IPS DF 19.7 (cell line): ENCODE results near the gene MOV10L1.

Experiments
- DNase-seq: peaks from one replicate; pipeline ENCODE4 v3.0.0-alpha.2; 2013; ENCODE audit warnings: low read depth, low spot score

Gene MOV10L1

DNA sequence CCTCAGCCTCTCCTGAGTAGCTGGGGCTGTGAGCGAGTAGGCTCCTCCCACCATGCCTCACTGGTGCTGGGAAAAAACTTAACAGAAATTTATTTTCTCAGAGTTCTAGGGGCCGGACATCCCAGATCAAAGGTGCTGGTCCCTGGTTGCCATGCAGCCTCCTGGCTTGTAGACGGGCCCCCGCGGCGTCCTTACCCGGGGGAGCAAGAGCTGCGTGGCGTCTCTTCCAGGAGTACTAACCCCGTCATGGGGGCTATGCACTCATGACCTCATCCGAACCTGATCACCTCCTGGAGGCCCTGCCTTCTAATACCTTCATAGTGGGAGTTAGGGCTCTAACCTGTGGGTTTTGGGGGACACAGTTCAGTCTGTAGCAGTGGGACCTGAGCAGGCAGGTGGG, 98.5 kb downstream of the MOV10L1 start:
- no peak for DNase-seq

GRCh38 chr22:50189184-50189848, 99.5 kb downstream of the MOV10L1 start:
- DNase-seq: no peak

DNA sequence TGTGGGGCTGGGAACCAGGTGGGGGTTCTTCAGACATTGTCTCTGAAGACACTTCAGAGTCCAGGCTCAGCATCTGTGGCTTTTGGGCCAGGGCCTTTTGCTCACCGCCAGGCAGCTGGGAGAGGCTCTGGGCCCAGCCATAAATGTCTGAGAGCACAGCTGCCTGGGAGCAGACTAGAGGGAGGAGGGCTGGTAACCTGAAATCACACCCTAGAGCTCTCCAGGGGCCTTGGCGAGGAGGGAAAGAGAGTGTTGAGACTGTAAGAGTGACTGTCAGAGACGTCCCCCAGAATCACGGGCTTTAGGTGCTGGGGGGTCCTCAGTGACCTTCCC, 100.0 kb downstream of the MOV10L1 start:
- DNase-seq: no peak

GRCh38 chr22:50190182-50190940, 100.6 kb downstream of the MOV10L1 start:
- no peak for DNase-seq

- DNase-seq: no peak
Observed at GRCh38 chr22:50190941-50191741, 101.3 kb downstream of the MOV10L1 start.

DNA sequence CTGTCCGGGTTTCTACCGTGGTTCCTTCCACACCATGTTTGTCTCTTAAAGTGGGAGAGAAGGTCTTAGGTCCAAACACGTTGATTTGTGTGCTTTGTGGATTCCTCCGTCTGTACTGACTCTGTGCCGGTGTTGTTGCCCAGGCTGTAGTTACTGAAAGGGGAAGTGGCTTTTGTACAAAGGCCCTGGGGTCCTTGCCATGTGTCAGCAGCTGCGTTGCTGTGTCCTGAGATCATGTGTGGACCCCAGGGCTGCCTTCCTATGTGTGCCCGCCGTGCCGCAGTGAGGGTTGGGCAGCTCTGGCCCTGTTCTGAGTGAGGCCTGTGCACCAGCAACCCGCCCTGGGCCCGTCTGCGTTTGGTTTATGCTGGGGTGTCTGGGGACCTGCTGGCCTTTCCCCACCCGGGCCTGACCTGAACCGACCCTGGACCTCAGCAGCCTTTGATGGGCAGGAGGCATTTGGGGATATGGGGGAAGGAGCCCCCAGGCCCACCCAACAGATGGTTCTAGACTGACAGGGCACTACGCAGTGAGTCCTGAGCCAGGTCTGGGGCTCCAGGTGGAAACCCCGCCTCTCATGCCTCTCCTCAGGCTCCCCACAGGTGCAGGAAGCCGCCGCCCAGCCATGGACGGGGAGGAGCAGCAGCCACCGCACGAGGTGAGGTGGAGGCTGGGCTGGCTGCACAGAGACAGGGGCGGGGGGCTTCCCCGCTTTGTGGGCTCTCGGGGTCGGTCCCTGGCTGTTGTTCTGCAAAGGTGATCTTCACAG, 102.8 kb downstream of the MOV10L1 start:
- DNase-seq: no peak

DNA sequence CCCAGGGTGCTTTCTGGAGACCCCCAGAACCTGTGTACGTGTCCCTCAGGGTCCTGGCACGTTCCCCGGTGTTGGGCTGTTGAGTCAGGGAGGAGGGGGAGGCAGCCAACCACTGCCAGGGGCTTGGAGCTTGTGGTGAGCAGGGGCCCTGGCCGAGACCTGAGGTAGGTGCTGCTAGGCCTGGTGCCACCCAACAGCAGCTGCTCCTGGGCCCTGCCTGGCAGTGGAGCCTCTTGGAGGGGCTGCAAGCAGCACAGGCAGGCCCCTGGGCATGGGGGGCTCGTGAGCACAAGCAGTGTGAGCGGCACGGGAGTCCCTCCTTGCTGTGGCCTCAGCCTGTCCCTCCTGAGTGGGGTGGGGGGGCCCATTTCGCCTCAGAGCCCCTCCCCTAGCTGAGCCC, 103.8 kb downstream of the MOV10L1 start:
- no peak for DNase-seq

DNA sequence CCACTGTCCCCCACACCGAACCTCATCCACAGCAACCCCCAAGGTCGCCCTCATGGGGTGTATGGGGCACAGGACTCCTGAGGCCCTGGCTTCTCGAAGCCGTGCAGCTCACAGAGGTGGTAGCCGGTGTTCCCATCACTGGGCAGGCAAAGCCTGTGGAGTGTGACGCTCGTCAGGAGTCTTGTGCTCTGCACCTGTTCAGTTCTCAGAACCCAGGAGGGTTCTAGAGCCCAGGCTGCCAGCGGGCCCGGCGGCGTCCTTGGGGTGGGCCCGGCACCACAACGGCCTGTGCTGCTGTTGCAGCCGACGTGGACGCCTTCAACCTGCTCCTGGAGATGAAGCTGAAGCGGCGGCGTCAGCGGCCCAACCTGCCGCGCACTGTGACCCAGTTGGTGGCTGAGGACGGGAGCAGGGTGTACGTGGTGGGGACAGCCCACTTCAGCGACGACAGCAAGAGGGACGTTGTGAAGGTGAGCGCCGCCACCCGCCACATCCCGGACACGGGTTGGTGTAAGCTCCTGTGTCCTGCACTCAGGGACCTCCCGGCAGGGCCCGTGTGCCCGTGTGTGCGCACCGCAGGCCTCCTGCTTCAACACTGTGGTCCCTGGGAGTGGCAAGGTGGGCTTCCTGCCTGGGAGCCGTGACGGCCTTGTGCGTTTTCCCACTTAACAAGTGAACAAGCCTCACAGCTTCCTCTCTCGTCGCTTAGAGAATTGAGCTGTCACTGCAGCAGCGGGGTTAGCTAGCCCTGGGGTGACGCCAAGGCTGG, 104.4 kb downstream of the MOV10L1 start:
- DNase-seq: no peak

DNA sequence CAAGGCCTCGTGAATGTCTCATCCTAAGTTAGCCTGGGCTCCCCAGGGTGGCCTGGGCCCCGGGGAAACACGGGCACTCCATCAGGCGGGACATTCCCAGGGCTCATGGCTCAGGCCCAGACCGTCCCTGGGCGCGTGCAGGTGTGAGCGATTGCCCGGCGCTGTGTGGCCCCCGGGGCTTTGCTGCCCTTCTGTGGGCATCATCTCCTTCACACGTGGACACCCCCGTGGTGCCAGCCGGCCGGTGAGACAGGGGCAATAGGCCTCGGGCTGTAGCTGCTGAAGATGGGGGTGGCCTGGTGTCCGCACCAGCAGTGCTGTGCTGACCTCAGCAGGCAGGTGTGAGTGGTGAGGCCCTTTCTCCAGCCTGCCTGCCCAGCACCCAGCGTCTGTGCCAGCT, 106.5 kb downstream of the MOV10L1 start:
- DNase-seq: no peak

DNA sequence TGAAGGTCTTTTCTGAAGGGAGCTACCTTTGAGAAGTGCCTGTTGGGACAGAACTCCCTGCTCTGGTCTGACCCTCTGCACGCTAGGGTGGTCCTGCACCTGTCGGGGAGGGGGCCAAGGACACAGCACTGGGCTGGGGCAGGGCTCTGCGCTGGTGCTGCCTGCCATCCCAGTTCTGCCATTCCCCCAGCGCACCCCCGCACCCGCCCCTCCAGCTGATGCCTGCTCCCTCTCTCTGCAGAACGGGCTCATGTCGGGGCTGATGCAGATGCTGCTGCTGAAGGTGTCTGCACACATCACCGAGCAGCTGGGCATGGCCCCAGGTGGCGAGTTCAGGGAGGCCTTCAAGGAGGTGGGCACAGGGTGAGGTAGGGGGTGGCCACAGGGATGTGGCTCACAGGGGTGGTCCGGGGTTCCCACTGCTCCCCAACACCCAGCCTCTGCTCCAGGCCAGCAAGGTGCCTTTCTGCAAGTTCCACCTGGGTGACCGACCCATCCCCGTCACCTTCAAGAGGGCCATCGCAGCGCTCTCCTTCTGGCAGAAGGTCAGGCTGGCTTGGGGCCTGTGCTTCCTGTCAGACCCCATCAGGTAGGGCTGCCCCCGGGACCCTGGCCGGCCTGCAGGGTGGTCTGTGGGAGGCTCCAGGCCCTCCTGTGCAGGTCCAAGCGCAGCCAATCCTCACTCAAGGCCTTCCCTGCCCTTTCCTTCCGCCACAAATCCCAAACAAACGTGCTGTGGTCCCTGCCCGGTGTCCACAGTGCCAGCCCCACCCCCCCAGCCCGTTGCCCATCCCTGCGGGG, 107.4 kb downstream of the MOV10L1 start:
- DNase-seq: no peak

DNA sequence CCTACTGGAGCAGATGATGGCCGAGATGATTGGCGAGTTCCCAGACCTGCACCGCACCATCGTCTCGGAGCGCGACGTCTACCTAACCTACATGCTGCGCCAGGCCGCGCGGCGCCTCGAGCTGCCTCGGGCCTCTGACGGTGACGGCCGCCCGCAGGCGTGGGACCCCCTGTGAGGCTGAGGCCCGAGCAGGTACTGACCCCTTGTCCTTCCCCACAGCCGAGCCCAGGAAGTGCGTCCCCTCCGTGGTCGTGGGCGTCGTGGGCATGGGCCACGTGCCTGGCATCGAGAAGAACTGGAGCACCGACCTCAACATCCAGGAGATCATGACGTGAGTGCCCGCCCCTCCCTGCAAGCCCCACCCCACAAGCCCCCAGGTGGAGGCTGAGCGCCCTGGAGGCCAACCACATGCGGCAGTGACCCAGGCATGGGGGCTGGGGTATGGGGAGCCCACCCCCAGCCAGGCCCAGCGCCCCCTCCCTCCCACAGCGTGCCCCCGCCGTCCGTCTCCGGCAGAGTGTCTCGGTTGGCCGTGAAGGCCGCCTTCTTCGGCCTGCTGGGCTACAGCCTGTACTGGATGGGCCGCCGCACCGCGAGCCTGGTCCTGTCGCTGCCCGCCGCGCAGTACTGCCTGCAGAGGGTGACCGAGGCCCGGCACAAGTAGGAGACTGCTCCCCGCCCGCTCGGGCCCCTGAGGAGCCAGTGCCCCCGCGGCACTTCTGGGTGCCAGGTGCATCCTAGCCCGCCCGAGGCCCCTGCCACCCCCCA, 108.2 kb downstream of the MOV10L1 start:
- DNase-seq: no peak

DNA sequence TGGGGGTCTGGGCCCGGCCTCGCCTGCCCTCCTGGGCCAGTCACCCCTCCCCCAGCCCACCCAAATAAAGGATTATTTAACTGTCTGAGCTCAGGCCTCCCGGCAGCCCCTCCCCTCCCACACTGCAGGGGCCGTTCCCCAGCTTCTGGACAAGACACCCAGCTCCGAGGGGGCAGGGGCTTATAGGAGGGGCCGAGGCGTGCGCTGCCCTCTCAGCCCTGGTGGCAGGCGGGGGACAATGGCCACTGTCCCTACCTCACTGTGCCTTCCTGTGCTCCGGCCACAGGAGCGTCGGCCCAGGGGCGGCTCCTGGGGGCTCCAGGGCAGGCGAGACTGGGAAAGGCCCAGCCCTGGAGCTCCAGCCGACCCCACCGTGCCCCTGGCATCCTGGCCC, 108.8 kb downstream of the MOV10L1 start:
- no peak for DNase-seq

- DNase-seq: no peak
Observed at GRCh38 chr22:50199251-50199721, 109.5 kb downstream of the MOV10L1 start.

DNA sequence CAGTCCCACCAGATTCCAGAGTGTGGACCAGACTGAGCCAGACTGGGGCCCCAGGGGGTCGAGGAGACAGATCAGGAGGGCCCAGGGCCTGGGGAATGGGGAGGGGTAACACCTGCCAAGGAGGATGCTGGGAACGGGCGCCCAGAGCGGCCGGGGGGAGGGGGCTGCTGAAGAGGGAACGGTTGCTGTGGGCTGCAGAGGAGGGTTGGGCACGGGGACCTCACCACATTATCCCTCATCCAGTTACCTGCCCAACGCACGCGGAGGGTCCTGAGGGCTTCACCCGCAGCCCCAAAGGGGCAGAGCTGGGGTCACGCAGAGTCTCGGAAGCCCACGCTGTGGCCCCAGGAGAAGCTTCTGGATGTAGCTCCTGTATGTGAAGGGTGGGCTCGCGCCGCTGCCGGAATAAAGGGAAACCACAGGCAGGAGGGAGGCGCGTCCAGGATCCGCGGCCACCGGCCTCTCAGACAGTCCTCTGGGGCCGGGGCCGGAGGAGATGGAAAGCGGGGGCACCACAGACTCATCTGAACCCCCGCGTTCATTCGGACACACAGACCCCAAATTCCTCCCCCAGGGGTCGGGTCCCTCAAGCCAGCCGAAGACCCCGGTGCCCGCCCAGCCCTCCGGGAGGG, 110.1 kb downstream of the MOV10L1 start:
- no peak for DNase-seq

DNA sequence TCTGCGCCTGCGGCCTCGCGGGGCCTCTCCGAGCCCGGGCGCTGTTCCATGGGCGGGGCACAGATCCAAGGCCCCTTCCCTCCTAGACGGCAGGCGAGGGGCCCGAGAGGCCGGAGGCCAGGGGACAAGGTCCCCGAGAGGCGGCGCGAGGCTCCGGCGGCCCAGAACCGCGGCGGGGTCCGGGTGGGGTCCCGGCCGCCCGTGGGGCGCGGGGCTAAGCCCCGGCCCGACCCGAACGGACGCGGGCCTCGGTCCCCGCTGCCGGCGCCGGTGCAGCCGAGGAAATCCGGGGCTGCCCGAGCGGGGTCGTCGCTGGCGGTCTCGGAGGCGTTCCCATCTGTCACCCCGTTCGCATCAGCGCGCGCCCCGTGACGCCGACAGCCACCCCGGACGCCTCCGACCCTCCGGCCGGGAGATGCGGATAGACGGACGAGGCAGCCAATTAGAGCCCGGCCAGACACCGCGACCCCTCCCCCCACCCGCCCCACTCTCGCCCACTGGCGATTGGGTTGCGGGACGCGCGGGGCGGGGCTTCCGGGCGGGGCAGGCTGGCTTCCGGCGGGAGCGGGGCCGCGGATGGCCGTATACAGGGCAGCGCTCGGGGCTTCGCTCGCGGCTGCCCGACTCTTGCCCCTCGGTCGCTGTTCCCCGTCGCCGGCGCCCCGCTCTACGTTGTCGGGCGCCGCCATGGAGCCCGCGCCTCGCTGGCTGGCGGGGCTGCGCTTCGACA, 110.8 kb downstream of the MOV10L1 start, which contains the start of gene SELENOO:
Gene SELENOO, plus strand, starts transcription at position 551 of the 730 bp plus-strand sequence. Its CDS starts 26 bp downstream, at position 577.
- no peak for DNase-seq

- no peak for DNase-seq
Observed at GRCh38 chr22:50201191-50202129, 111.7 kb downstream of the MOV10L1 start.

GRCh38 chr22:50202130-50202666, 112.4 kb downstream of the MOV10L1 start:
- no peak for DNase-seq
